Stimulated activated CD8-positive, alpha-beta memory T cell treated with anti-CD3 and anti-CD28 coated beads, Interleukin-7, amount 100 ng/mL, for 4 hours (primary cell): ENCODE measurements around the gene RAD51C.
"Not testable (repeated sequence)": the region's sequence is repeated elsewhere in the genome, so short reads cannot be mapped to it uniquely, and the experiment has no call there.

Experiments used
- DNase-seq, 2 donors: peaks; one replicate each; pipeline ENCODE4 v3.0.0-alpha.2; 2020; ENCODE audit warnings: low read depth in 2 of 2

Gene RAD51C

DNA sequence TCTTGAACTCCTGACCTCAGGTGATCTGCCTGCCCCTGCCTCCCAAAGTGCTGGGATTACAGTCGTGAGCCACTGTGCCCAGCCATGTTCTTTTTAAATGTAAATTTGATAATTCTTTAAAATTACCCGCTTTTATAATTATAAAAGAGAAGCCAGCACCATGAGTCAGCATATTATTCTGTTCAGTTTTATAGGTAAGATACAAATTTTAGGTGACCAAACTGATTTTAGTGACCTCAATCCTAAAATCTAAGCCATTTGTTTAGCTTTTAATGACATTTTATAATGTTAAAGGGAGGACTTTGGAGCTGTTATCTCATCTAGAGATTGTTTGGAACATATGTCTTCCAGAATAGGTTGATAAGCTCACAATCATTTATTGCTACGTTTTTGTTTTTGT is 42.4 kb downstream of the RAD51C start:
- no peak for DNase-seq

DNA sequence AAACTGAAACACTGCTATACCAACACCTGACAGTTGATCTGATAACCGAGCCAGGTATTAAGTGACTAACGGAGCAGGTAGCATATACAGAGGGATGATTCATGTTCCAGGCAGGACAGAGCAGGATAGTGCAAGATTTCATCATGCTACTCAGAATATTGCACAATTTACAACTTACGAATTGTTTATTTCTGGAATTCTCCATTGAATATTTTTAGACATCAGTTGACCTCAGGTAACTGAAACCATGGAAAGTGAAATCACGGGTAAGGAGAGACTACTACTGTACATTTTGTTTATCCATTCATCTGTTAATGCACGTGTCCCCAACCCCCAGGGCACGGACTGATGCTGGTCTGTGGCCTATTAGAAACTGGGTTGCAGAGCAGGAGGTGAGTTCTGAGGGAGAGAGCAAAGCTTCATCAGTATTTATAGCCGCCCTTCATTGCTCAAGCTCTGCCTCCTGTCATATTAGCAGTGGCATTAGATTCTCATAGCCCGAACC is 48.8 kb downstream of the RAD51C start:
- no peak for DNase-seq

DNA sequence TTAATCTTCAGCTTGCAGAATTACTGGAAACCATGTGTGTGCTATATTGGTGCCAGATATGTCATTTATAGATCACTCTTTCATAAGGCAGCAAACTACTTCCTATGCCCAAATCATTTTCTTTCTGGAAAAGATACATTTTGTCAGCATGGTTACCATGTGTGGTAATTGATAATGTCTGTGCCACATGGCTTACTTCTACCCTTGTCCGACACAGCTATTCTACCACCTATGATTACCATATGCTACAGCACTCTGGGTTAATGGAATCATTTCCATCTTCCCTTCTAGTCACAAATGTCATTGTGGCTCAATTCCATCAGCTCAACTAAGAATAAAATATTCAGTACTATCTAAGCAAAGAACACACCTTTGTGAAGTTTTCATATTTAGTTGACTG is 55.3 kb downstream of the RAD51C start:
- DNase-seq = no peak

DNA sequence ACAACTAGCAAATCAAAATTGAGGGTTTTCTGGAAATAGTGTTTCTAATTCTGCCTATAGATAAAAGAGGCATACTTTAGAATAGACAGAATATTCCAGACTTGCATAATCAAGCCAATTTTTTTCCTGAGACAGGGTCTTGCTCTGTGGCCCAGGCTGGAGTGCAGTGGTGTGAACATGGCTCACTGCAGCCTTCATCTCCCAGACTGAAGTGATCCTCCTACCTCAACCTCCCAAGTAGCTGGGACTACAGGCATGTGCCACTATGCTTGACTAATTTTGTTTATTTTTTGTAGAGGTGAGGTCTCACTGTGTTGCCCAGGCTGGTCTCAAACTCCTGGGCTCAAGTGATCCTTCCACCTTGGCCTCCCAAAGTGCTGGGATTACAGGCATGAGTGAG is 57.2 kb downstream of the RAD51C start:
- not testable (repeated sequence) for DNase-seq

DNA sequence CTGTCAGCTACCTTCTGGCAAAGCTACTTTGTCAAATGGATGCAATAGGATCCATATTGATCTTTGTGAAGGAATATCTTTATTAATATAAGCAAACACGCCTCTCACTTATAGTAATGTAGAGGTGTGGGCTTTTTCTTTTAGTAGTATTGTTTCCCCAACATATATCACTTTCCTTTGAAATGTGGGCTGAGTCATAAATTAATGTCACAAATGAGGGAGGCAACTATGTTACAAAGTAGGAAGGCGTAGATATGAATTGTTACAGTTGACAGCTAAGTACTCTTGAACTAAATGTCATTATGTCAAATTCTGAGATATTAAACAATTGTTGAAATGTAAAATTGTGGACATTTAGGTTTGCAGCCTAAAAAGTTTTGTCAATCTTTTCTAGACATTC is 60.6 kb downstream of the RAD51C start:
- DNase-seq = no peak

DNA sequence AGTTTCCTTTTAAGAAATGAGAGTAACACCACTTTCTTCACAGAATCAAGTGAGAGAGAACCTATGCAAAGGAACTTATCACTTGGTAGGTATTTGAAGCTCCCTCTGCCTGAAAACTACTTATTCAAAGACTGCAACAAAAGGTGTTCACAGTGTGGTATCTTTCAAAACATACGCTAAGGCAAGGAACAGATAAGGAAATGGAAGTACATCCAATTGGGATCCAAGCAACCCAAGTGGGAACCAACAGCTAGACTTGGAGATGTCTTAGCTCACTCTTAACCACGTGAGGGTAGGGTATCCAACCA is 62.8 kb downstream of the RAD51C start:
- no peak for DNase-seq

DNA sequence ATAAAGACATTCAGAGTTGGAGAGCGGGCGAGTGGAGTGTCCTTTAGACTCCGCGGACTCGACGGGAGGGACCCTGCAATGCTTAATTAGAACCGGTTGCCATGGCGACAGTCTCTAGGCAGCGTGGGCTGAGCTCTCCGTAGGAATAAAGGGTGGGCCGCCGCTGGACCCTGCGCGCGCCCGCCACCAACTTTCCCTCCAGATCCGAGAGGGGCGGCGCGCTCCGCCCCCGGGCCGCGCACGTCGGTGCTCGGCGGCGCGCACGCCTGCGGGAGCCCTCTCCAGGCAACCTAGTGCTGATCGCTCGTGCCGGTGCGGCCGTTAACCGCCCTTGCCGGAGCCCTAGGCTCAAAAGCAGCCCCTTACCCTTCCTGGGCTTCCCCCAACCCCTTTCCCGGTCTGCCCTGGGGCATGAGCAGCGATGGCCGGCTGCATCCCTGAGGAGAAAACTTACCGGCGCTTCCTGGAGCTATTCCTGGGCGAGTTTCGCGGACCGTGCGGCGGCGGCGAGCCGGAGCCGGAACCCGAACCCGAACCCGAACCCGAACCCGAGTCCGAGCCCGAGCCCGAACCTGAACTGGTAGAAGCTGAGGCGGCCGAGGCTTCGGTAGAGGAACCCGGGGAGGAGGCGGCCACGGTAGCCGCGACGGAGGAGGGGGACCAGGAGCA is 63.3 kb downstream of the RAD51C start, which contains the start of gene PPM1E:
PPM1E (plus strand) TSS at position 278 of the 669 bp plus-strand sequence.
- peak in 1 of 2 donors; percentile 18 for DNase-seq

DNA sequence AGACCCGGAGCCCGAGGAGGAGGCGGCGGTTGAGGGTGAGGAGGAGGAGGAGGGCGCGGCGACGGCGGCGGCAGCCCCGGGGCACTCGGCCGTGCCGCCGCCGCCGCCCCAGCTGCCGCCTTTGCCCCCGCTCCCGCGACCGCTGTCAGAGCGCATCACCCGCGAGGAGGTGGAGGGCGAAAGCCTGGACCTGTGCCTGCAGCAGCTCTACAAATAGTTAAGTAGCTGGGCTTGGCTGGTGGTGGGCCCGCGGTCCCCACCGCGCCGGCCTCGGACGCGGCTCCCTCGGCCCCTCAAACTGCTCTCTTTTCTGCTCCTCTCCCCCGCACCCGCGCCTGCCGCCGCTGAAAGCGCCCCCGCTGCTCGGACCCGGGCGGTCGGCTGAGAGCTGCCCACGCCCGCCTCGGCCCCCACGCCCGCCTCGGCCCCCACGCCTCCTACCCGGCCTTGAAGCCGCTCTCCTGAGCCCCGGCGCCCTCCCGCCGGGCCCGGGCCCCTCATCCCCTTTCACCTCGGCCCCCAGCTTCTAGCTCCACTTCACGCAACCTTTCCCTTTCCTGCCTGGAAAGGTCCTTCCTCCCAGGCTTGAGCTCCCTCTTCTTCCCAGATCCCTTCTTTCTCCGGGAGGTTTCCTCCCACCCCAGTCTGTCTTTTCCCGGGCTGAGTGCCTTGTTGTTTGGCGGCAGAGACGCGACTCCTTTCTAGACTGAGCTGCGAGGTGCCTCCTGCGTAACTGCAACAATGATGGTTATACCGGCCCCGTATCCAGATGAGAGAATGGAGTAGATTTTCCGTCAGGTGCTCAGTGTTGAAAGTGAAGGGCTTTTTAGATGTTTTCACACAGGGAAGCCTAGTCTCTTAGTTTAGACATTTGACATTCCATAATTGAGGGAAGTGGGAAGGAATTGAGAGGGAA is 64.1 kb downstream of the RAD51C start:
- DNase-seq = no peak

DNA sequence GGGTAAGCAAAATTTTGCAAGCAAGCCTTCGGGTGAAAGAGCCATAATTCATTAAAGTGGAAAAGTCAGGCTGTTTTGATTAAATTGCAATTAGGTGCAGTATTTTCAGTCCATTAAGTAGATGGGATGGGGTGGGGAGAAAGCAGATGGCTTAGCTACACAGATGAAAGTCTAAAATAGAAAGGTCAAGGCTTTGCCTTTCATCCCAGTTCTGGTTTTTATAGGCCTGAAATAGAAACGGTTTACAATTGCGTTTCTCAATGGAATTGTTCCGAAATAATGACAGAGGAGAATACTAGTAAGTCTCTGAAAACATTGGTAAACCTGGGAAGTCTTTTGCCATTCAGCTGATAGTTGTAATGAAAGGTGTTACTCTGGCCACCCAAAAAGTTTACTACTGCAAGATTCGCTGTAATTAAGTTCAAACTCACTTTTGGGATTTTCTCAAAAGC is 64.8 kb downstream of the RAD51C start:
- DNase-seq = no peak

DNA sequence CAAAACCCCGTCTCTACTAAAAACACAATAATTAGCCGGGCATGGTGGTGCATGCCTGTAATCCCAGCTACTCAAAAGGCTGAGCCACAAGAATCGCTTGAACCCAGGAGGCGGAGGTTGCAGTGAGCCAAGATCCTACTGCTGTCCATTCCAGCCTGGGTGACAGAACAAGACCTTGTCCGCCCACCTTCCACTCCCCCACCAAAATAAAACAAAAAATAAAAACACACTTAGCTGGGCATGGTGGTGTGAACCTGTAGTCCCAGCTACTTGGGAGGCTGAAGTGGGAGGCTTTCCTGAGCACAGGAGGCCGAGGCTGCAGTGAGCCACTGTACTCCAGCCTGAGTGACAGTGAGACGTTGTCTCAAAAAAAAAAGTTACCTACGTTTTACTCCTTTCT is 66.5 kb downstream of the RAD51C start:
- no peak for DNase-seq

DNA sequence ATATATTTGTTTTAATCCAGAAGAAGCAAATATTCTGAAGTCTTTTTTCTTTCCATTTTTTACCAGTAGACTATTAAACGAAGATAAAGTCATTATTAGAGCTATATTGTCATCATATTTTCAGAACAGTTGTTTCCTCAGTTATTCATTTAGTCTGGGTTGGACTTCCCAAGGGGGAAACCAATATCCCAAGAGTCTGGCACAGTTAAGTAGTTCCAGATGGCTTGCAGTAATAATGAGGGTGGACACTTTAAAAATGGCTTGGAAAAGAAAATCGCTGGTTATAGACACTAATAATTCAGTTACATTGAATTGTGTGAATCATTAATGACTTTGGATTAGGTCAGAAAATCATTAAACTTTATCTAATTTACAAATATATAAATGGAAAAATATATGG is 67.1 kb downstream of the RAD51C start:
- DNase-seq = no peak

DNA sequence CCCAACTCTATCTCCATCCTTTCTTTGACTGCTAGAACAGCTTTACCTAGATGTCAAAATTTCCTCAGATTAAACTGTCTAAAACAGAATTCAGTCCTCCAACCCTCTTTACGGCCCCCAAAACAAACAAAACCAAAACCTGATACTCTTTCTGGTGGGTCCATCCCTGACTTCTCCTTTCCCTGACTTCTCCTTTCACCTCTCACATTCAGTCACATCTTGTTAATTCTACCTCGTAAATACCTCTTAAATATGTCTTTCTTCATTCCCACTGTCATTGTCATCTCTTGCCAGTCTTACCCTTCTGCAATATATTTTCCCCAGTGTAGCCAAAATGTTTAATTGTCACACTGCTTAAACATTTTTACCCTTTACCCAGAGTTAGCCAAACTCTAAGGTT is 67.8 kb downstream of the RAD51C start:
- no peak for DNase-seq

DNA sequence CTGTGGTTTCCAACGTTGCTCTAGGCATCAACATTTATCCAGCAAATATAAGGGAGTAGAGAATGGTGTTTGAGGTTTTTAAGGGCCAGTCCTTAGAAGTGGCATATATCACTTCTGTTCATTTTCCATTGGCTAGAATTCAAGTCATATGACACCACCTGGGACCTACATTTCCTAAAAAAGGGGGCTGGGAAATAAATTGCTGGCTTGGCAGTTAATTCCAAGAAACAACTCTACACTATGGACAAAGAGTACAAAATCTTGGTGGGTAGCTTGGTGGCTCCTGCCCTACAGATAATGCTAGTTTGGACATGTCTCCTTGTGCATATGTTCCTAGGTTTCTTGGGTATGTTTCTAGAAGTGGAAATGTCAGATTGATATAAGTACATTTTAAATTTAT is 70.9 kb downstream of the RAD51C start:
- no peak for DNase-seq

DNA sequence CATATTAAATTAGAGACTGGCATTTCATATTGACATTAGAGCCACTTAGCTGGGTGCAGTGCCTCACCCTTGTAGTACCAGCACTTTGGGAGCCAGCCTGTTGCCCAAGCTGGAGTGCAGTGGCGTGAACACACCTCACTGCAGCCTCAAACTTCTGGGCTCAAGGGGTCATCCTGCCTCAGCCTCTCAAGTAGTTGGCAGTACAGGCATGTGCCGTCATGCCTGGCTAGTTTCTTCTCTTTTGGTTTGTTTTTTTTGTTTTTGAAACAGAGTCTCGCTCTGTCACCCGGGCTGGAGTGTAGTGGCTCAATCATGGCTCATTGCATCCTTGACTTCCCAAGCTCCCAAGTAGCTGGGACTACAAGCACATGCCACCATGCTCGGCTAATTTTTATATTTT is 72.0 kb downstream of the RAD51C start:
- DNase-seq = no peak

DNA sequence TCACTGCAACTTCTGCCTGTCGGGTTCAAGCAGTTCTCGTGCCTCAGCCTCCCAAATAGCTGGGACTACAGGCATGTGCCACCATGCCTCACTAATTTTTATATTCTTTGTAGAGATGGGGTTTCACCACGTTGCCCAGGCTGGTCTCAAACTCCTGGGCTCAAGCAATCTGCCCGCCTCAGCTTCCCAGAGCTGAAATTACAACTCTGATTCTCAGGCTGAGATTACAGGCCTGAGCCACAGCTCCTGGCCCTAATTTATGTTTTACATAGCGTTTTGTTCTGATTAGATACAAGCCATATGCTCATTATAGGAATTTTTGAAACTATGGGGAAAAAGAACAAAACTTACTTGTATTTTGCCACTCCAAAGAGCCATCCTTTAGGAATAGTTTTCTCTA is 86.1 kb downstream of the RAD51C start:
- DNase-seq = not testable (repeated sequence)

DNA sequence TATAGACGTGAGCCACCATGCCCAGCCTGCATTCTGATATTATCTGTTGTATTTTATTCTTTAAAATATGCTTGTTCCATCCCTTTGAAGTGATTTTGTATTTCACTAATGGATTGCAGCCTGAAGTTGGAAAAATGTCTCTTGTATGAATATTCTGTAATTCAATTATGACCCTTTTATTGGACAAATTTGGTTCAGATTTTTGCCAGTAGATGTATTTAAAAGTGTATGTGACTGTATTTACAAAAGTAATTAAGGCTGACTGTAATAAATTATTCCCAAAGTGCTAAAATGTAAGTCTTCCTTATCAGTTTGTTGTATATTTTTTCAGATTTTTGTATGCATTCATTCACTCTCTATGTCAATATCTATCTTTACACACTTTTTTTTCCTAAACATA is 87.0 kb downstream of the RAD51C start:
- DNase-seq = no peak

DNA sequence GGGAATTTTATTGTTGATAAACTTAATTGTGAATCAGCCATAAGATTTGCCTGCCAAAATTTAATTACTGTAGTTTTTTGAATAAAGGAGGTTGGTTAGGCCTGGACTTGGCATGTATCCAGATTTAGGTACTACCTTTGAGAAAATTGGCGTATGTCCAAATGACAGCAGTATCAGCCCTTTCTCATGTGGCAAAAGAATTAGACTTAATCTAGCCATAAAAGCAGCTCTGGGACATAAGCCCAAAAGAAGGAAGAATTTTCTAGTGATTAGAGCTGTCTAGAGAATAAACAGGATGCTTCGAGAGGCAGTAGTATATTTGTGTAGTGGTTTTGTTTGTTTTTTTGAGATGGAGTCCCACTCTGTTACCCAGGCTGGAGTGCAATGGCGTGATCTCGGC is 91.0 kb downstream of the RAD51C start:
- no peak for DNase-seq

DNA sequence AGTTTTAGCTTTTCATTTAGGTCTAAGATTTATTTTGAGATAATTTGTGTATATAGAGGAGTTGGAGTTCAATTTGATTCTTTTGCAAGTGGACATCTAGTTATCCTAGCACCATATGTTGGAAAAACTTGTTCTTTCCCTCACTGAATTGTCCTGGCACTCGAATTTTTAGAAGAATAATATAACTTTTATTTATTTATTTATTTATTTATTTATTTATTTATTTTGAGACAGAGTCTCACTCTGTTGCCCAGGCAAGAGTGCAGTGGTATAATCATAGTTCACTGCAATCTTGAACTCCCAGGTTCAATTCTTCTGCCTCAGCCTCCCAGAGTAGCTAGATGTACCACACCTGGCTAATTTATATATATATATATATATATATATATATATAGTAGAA is 92.7 kb downstream of the RAD51C start:
- no peak for DNase-seq
